ENCODE data around the gene ELAC2. TPM values are rescaled to one million over a fixed set of nuclear protein-coding genes. Genes with fewer than 3 reads are reported as not detected.

Gene ELAC2, protein sequence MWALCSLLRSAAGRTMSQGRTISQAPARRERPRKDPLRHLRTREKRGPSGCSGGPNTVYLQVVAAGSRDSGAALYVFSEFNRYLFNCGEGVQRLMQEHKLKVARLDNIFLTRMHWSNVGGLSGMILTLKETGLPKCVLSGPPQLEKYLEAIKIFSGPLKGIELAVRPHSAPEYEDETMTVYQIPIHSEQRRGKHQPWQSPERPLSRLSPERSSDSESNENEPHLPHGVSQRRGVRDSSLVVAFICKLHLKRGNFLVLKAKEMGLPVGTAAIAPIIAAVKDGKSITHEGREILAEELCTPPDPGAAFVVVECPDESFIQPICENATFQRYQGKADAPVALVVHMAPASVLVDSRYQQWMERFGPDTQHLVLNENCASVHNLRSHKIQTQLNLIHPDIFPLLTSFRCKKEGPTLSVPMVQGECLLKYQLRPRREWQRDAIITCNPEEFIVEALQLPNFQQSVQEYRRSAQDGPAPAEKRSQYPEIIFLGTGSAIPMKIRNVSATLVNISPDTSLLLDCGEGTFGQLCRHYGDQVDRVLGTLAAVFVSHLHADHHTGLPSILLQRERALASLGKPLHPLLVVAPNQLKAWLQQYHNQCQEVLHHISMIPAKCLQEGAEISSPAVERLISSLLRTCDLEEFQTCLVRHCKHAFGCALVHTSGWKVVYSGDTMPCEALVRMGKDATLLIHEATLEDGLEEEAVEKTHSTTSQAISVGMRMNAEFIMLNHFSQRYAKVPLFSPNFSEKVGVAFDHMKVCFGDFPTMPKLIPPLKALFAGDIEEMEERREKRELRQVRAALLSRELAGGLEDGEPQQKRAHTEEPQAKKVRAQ
- total RNA-seq (2021) (62.0 and 64.4 TPM in 2 replicates), Bru-seq, nascent RNA (percentile 74 among the genes with signal in this experiment), BruChase-seq, experiment 1, labeled RNA remaining after a 2-hour chase (percentile 75 among the genes with signal in this experiment), BruChase-seq, experiment 2, labeled RNA remaining after a 6-hour chase (percentile 75 among the genes with signal in this experiment)
- long read RNA-seq, transcript ELAC2-203 (23 exons, 2,671 nt): minor isoform, 6 of 204 reads
- long read RNA-seq, transcript ELAC2-201 (24 exons, 3,148 nt): major isoform, 140 of 204 reads
- long read RNA-seq, partial matches to known transcripts: 18 of 204 reads
- long read RNA-seq, other reads (novel, unspliced or antisense): 40 of 204 reads

DNA sequence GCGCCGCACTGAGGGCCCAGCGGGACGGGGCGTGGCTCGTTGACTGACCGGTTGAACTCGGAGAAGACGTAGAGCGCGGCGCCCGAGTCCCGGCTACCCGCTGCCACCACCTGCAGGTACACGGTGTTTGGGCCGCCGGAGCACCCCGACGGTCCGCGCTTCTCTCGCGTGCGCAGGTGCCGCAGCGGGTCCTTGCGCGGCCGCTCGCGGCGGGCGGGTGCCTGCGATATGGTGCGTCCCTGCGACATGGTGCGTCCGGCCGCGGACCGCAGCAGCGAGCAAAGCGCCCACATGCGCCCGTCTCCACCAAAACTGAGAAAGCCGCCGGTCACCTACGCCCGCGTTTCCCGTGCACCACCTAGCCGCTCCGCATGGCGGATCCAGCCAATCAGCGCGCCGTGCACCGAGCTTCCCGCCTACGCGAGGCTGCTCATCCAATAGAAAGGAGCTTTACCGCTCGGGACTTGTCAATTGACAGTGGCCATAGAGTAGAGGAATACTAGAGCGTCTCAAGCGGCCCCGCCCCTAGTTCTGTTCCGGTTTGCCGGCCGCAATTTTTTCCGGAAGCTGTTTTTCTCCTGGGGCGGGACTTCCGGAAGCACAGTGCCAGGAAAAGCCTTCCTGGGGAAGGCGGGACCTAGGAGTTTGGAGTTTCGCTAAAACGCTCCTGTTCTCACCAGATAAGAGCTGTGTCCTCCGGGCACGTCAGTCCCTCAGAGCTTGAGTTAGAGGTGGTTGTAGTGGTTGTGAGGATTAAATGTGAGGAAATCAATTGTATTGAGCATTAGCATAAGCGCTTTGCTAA lies at the start of gene ELAC2:
ELAC2 (minus strand) TSS at position 373 of the 805 bp plus-strand sequence; CDS start at position 293, 80 bp downstream.
- Histone ChIP-seq H3K36me3 (ENCODE audit: insufficient read depth, low read length, poor library complexity, severe bottlenecking) (peaks cover 35% of the 10 kb centered on the region), H3K27ac (ENCODE audit: low read depth, low read length, poor library complexity, severe bottlenecking) (peak within 1 kb of the TSS; percentile 59), H3K4me1 (ENCODE audit: insufficient read depth, low read length, poor library complexity, severe bottlenecking) (peaks cover 6% of the 10 kb centered on the region), H3K4me3 (ENCODE audit: low read depth, low read length, poor library complexity, severe bottlenecking) (peak within 1 kb of the TSS; percentile 83), H3K27me3 (replicated peaks; ENCODE audit: insufficient read depth, low read depth, low read length, poor library complexity) (peaks cover 4% of the 10 kb centered on the region), H3K9me3 (ENCODE audit: low read depth, low read length, poor library complexity, severe bottlenecking) (no peaks in the 10 kb centered on the region)
- POLR2A ChIA-PET (ENCODE audit: low non-redundant PET): interaction anchor here (0.6 kb wide), 1 partner anchor 1211 kb away, joined by 3 read pairs; no protein-coding TSS in a partner anchor
- CTCF ChIA-PET: interaction anchor here (0.7 to 1.6 kb wide), 3 partner anchors 13 to 15 kb away, joined by 3 to 5 read pairs (median 4); no protein-coding TSS in a partner anchor
- intact Hi-C loops (cut with micrococcal nuclease; ENCODE audit: unreplicated experiment): no loop called here
- DNase-seq (ENCODE audit: low spot score): peak; percentile 99
- no peak for TF ChIP-seq EZH2 (IDR thresholded peaks at IDR 0.05; ENCODE audit: borderline replicate concordance, low read depth, low read length, poor library complexity, severe bottlenecking)
- TF ChIP-seq, protein P1, sequence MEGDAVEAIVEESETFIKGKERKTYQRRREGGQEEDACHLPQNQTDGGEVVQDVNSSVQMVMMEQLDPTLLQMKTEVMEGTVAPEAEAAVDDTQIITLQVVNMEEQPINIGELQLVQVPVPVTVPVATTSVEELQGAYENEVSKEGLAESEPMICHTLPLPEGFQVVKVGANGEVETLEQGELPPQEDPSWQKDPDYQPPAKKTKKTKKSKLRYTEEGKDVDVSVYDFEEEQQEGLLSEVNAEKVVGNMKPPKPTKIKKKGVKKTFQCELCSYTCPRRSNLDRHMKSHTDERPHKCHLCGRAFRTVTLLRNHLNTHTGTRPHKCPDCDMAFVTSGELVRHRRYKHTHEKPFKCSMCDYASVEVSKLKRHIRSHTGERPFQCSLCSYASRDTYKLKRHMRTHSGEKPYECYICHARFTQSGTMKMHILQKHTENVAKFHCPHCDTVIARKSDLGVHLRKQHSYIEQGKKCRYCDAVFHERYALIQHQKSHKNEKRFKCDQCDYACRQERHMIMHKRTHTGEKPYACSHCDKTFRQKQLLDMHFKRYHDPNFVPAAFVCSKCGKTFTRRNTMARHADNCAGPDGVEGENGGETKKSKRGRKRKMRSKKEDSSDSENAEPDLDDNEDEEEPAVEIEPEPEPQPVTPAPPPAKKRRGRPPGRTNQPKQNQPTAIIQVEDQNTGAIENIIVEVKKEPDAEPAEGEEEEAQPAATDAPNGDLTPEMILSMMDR (conservative IDR thresholded peaks at IDR 0.05; ENCODE audit: low read depth, low read length): no peak
- no TSS peak for BruUV-seq (replicated peaks)

DNA sequence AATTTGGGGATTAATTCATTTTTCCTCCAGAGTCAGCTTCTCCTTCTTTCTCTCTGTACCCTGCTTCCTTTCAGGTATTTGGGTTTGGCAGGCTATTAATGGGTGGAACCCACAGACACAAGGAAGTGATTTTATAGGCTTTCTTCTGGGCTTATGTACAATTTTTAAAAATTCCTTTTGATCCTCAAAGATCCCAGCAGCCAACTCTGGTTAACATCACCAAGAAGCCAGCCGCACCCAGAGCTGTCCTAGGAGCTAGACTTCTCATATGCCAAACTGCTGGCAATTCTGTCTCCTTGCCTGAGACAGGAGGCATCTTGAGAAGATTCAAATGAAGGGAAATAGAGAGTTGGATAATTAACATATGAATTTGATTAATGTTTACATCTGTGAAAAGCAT lies 47.2 kb upstream of the ELAC2 start:
- no TSS peak for BruUV-seq (replicated peaks)
- ChIA-PET POLR2A (ENCODE audit: low non-redundant PET) (no interaction called here), CTCF (no interaction called here)
- H3K4me3 ChIP-seq (ENCODE audit: low read depth, low read length, poor library complexity, severe bottlenecking): no peak overlapping the region
- no peak for DNase-seq (ENCODE audit: low spot score)
- peaks cover 6% of the 10 kb centered on the region for H3K9me3 ChIP-seq (ENCODE audit: low read depth, low read length, poor library complexity, severe bottlenecking)
- TF ChIP-seq, protein P1 (conservative IDR thresholded peaks at IDR 0.05; ENCODE audit: low read depth, low read length): no peak
- TF ChIP-seq EZH2 (IDR thresholded peaks at IDR 0.05; ENCODE audit: borderline replicate concordance, low read depth, low read length, poor library complexity, severe bottlenecking): no peak
- H3K27ac ChIP-seq (ENCODE audit: low read depth, low read length, poor library complexity, severe bottlenecking): no peak overlapping the region
- H3K4me1 ChIP-seq (ENCODE audit: insufficient read depth, low read length, poor library complexity, severe bottlenecking): no peaks in the 10 kb centered on the region
- no peaks in the 10 kb centered on the region for H3K36me3 ChIP-seq (ENCODE audit: insufficient read depth, low read length, poor library complexity, severe bottlenecking)
- intact Hi-C loops (cut with micrococcal nuclease; ENCODE audit: unreplicated experiment): no loop called here
- H3K27me3 ChIP-seq (replicated peaks; ENCODE audit: insufficient read depth, low read depth, low read length, poor library complexity): no peaks in the 10 kb centered on the region

Data from A673 (cell line).